Activated CD8-positive, alpha-beta memory T cell treated with anti-CD3 and anti-CD28 coated beads, Interleukin-2, amount 50 U/mL, for 1 hour (primary cell): ENCODE results near the gene CDH15.
A peak's percentile ranks its signal among the peaks of the same experiment; 100 is the strongest.

Source experiments
- DNase-seq: peaks from one replicate; pipeline ENCODE4 v3.0.0-alpha.2; 2020; ENCODE audit errors: extremely low read depth

CDH15 gene

GRCh38 chr16:89171216-89172170 is at the start of gene CDH15:
Gene CDH15, plus strand, starts transcription at chr16:89171748. Its CDS starts 84 bp downstream, at chr16:89171832.
- DNase-seq: peak; percentile 84

DNA sequence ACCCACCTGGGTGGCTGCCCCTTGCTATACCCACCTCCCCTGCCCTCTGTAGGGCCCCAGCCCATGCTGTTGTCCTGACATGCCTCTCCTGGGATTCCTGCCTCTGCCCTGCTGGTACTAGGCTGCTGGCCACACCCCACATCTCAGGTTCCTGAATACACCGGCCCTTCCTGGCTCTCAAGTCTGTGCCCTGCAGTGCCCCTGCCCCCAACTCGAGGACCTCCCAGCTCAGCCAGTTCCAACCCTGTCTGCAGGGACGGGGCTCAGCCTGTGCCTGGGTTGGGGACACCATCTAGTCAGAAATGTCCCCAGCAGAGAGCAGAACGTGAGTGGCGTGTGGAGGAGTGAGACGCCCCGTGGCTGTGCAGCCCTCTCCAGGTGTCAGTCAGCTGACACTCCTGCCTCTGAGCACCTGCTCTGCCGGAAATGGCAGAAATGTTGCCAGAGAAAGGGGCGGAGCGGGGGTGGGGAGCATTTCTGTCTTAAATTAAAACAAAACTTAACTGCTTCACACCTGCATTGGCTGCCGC is 49.2 kb upstream of the CDH15 start:
- DNase-seq: peak; percentile 45

DNA sequence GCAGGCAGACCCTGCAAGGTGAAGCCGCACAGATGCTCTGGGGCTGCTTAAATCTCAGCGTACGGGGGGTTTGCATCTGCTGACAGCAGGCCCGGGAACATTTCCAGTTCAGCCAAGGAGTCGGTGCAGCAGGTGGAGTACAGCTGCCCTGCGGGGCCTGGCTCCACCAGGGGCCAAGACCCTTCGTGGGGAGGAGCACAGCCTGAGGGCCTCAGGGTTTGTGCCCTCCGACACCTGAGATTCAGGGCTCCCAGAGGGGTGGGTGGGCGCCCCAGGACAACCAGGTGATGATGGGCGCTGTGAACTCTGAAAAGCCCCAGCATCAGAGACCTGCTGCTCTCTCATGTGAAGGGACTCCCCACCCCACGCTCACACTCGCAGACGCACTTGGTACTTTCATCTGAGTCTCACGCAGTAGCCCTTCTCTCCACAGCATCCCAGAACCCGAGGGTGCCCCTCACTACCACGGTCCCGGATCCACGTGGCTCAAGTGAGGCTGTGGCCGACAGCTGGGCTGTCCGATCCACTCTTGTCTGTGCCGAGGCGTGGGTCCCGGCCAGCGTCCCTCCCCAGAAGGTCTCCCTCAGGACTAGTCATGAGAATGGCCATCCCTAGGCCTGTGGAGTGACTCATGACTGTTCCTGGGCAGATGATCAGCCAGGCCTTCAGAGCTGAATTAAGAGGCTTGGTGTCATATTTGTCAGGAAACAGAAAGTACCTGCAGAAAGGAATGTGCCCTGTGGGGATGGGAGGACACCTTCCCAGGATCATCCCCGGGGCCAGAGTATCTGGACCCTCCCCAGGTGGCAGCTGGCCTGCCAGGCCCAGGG is 48.3 kb upstream of the CDH15 start:
- DNase-seq: no peak

GRCh38 chr16:89123831-89124100 is 47.8 kb upstream of the CDH15 start:
- no peak for DNase-seq

GRCh38 chr16:89129378-89129777 is 42.2 kb upstream of the CDH15 start:
- no peak for DNase-seq

DNA sequence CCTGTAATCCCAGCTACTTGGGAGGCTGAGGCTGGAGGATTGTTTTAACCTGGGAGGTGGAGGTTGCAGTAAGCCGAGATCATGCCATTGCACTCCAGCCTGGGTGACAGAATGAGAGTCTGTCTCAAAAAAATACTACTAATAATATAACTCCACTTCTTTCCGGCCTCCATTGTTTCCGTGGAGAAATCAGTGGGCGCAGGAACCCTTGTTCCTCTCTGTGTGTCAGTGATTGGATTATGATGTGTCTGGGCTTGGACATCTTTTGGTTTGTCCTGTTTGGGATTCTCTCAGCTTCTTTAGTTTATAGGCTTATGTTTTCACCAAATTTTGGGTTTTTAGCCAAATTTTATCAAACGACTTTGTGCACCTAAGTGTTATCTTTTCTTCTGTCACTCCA is 41.1 kb upstream of the CDH15 start:
- DNase-seq: no peak

GRCh38 chr16:89131783-89132182 is 39.8 kb upstream of the CDH15 start:
- no peak for DNase-seq

GRCh38 chr16:89132194-89133005 is 39.1 kb upstream of the CDH15 start:
- no peak for DNase-seq

DNA sequence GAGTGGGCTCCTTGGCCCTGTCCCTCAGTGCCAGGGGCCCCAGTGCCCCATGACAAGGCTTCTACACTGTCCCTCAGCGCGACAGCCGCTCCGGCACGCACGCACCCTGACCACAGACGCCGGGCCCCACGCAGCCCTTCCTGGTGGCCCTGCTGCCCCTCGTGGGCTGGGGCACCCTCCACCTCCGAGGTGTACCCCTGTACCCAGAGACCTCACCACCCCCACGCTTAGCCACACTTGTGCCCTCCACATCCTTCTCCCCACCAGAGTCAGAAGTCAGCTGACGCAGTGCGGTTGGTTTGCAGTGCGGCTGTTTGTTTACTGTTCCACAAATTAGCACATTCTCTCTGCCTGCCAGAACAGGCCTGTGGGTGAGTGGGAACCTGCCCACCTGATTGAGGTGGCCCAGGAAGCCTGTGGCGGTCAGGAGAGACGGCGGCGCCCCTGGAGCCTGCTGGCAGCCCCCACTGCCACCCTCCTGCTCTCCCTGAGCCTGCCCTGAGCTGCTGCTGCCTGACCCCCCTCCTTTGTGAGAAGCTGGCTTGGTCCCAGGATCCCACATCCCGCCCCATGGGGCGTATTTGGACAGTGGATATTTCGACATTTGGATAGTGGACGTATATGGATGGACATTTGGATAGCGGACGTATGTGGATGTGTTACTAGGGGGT is 38.0 kb upstream of the CDH15 start:
- DNase-seq: no peak

DNA sequence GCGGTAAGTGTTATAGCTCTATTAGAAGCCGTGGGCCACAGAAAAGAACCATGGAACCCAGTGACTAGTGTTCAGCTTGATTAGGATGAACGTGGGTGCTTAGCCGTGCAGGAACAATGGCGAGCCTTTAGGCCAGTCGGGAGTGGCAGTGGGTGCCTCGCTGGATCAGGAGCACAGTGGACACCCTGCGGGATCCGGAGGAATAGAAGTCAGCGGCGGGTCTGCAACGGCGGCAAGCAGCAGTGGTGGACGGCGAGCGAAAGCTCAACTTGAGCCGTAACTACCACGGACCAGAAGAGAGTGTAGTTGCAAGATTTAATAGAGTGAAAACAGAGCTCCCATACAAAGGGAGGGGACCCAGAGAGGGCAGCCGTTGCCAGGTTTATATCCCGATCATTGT is 37.3 kb upstream of the CDH15 start:
- DNase-seq: no peak

DNA sequence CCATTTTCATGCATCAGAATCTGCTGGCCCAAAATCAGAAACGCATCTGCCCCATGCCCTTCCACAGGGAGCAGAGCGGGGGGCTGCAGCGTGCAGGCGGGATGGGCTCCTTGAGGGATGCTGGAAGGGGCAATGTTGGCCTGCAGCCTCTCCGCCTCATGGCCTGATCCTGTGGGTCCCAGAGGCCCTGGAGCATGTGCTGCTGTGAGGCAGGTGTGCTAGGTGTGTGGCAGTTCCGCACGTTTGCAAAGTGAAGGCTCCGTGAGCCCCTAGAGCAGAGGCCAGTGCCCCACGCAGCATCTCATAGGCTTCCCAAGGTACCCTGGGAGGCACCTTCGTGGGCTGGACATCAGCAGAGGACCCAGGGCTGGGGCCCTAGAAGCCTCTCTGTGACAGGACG is 36.4 kb upstream of the CDH15 start:
- no peak for DNase-seq

- no peak for DNase-seq
Measured at GRCh38 chr16:89135971-89136765, 35.4 kb upstream of the CDH15 start.

DNA sequence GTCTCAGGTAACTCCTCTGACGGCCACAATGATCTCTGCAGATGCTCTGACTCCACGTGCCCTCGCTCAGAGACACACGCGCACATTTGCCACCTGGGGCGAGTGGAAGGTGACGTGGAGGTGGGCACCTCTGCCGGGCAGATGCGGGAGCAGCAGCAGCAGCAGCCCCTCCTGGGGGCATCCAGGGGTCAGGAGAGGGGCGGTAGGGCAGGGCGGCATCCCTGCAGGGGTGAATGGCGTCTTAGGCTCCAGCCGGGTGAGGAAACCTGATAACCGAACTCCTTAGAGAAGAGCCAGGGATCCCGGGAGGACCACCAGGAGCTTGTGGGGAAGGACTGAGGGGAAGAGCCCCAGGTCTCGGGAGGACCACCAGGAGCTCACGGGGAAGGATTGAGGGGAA is 34.6 kb upstream of the CDH15 start:
- no peak for DNase-seq

DNA sequence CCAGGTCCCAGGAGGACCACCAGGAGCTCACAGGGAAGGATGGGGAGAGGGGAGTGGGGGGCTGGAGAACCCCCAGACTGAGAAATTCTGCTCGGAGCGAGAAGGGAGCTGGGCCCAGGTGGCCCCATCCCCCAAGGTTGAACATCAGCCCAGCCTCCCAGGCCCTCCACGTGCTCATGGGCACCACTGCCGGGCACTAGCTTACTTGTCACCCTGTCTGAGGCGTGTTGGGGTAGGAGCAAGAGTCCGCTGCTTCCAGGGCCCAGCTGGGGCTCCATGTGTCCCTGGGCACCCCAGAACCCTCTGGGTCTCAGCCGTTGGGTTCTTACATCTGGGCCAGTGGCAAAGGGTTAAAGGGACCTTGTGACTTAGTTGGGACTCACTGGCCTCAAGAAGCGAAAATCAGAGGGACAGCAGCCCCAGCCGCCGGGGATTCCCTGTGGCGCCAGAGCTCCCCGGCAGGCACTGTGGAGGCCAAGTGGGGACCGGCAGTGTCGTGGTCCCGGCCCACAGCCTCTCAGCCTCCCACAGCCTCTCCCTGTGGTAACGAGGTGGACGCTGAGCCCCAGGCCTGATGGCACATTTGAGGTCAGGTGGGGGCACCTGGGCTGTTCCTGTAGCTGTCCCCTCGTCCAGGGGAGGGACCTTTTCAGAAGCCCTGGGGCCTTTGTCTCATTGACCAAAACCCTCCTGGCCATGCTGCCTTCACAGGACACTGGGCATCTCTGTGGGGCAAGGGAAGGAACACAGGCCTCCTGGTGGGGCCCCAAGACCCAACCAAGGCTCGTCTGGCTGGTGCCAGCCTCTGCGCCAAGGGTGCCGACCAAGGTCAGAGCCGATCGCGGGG is 33.7 kb upstream of the CDH15 start:
- DNase-seq: no peak

DNA sequence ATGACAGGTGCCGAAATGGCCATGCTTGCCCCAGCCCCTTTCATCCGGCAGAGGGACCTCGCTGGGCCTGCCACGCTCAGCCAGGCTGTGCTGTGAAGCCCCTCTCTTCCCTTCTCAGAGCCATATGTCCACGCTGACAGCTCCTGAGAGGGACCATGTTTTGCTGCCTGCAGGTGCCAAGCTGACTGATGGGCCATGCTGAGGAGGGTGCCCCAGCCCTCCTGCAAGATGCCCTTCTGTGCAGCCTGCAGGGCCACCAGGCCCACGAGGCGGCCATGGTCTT is 33.1 kb upstream of the CDH15 start:
- DNase-seq: no peak

GRCh38 chr16:89138843-89139520 is 32.6 kb upstream of the CDH15 start:
- DNase-seq: no peak

DNA sequence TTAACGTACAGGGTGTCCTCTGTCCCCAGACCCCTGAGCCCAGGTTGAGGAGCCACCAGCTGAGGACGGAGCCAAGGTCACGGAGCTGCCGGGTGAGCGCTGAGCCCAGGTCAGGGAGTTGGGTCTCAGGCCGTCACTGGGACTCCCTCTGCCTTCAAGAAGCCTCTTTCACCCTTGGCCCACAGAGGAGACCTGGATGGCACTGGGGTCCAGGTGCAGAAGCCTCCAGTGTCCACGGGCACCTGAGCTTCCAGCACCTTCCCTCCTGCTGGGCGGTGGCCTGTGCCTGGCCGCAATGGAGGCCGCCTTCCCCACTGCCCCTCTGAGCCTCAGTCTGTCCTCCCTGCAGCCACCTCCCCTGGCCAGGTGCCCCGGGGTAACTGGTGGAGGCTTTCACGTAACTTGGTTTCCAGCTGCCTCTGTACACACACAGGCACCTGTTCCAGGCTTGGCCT is 31.6 kb upstream of the CDH15 start:
- no peak for DNase-seq

- no peak for DNase-seq
Measured at GRCh38 chr16:89140401-89140800, 31.1 kb upstream of the CDH15 start.
